Measurements from ENCODE around the gene SLX9. TPM values are rescaled to one million over a fixed set of nuclear protein-coding genes. Genes with fewer than 3 reads are reported as not detected.
"Not testable (repeated sequence)": the region's sequence is repeated elsewhere in the genome, so short reads cannot be mapped to it uniquely, and the experiment has no call there.

Gene SLX9
- total RNA-seq, 2 donors from 2014 or later: 43.5 to 83.6 TPM

- Mint-ChIP-seq H3K27ac (peak overlapping the region; percentile 88 to 90), H3K36me3 (no peaks in the 10 kb centered on the region), H3K4me1 (ENCODE audit: low read depth in 2 of 2) (peaks cover 80 to 84% of the 10 kb centered on the region in 2 donors), H3K4me3 (peak overlapping the region; percentile 86), H3K9me3 (no peaks in the 10 kb centered on the region), H3K27me3 (no peaks in the 10 kb centered on the region)
- ATAC-seq: peak; percentile 17 to 29
- DNase-seq (ENCODE audit: low spot score): no peak
Observed at GRCh38 chr21:44926331-44927101, 13.3 kb upstream of the SLX9 start.

GRCh38 chr21:44927259-44927586 lies 12.6 kb upstream of the SLX9 start:
- Mint-ChIP-seq H3K27ac (peak overlapping the region; percentile 88 to 90), H3K27me3 (no peaks in the 10 kb centered on the region), H3K9me3 (no peaks in the 10 kb centered on the region), H3K4me3 (peak overlapping the region; percentile 86), H3K36me3 (no peaks in the 10 kb centered on the region), H3K4me1 (ENCODE audit: low read depth in 2 of 2) (peaks cover 78 to 80% of the 10 kb centered on the region in 2 donors)
- DNase-seq (ENCODE audit: low spot score) (no peak), ATAC-seq (no peak)

- Mint-ChIP-seq H3K9me3 (no peaks in the 10 kb centered on the region), H3K27ac (peak overlapping the region; percentile 88 to 90), H3K4me3 (peak overlapping the region; percentile 86), H3K4me1 (ENCODE audit: low read depth in 2 of 2) (peaks cover 76 to 79% of the 10 kb centered on the region in 2 donors), H3K36me3 (no peaks in the 10 kb centered on the region), H3K27me3 (no peaks in the 10 kb centered on the region)
- peak; percentile 88 for DNase-seq (ENCODE audit: low spot score)
- ATAC-seq: peak; percentile 73 to 77
Observed at GRCh38 chr21:44927587-44928461, 12.0 kb upstream of the SLX9 start.

- H3K4me1 Mint-ChIP-seq (ENCODE audit: low read depth in 2 of 2): peaks cover 69 to 74% of the 10 kb centered on the region in 2 donors
- not testable (repeated sequence) for ATAC-seq; H3K36me3 Mint-ChIP-seq; DNase-seq (ENCODE audit: low spot score); H3K27me3 Mint-ChIP-seq; H3K9me3 Mint-ChIP-seq
- peak overlapping the region; percentile 86 for H3K4me3 Mint-ChIP-seq
- H3K27ac Mint-ChIP-seq: peak overlapping the region; percentile 88 to 90
Observed at GRCh38 chr21:44928500-44929241, 11.2 kb upstream of the SLX9 start.

GRCh38 chr21:44929242-44929798 lies 10.5 kb upstream of the SLX9 start:
- DNase-seq (ENCODE audit: low spot score) (no peak), ATAC-seq (no peak)
- Mint-ChIP-seq H3K4me1 (ENCODE audit: low read depth in 2 of 2) (peaks cover 62 to 67% of the 10 kb centered on the region in 2 donors), H3K4me3 (peak overlapping the region; percentile 86), H3K27me3 (no peaks in the 10 kb centered on the region), H3K36me3 (no peaks in the 10 kb centered on the region), H3K9me3 (no peaks in the 10 kb centered on the region), H3K27ac (peak overlapping the region; percentile 69 to 90)

GRCh38 chr21:44929799-44930542 lies 9.9 kb upstream of the SLX9 start:
- Mint-ChIP-seq H3K9me3 (no peaks in the 10 kb centered on the region), H3K27ac (peak overlapping the region; percentile 69 to 90), H3K36me3 (no peaks in the 10 kb centered on the region), H3K4me3 (peak overlapping the region; percentile 86), H3K27me3 (no peaks in the 10 kb centered on the region), H3K4me1 (ENCODE audit: low read depth in 2 of 2) (peaks cover 56 to 61% of the 10 kb centered on the region in 2 donors)
- DNase-seq (ENCODE audit: low spot score) (no peak), ATAC-seq (no peak)

- Mint-ChIP-seq H3K9me3 (no peaks in the 10 kb centered on the region), H3K27me3 (no peaks in the 10 kb centered on the region), H3K27ac (peak overlapping the region; percentile 69 to 90), H3K4me1 (ENCODE audit: low read depth in 2 of 2) (peaks cover 50 to 55% of the 10 kb centered on the region in 2 donors), H3K36me3 (no peaks in the 10 kb centered on the region), H3K4me3 (peak overlapping the region; percentile 86)
- peak; percentile 80 for DNase-seq (ENCODE audit: low spot score)
- peak; percentile 34 to 36 for ATAC-seq
Observed at GRCh38 chr21:44930543-44930981, 9.3 kb upstream of the SLX9 start.

GRCh38 chr21:44931137-44931500 lies 8.7 kb upstream of the SLX9 start:
- Mint-ChIP-seq H3K4me1 (ENCODE audit: low read depth in 2 of 2) (peaks cover 46 to 53% of the 10 kb centered on the region in 2 donors), H3K9me3 (no peaks in the 10 kb centered on the region), H3K27me3 (no peaks in the 10 kb centered on the region), H3K4me3 (peak overlapping the region; percentile 86), H3K27ac (peak overlapping the region; percentile 69 to 90), H3K36me3 (no peaks in the 10 kb centered on the region)
- DNase-seq (ENCODE audit: low spot score): peak; percentile 81
- peak; percentile 12 to 67 for ATAC-seq

- no peaks in the 10 kb centered on the region for H3K36me3 Mint-ChIP-seq
- no peak for ATAC-seq
- no peaks in the 10 kb centered on the region for H3K9me3 Mint-ChIP-seq
- peak overlapping the region; percentile 69 to 90 for H3K27ac Mint-ChIP-seq
- DNase-seq (ENCODE audit: low spot score): no peak
- no peaks in the 10 kb centered on the region for H3K27me3 Mint-ChIP-seq
- H3K4me1 Mint-ChIP-seq (ENCODE audit: low read depth in 2 of 2): peaks cover 40 to 46% of the 10 kb centered on the region in 2 donors
- peak overlapping the region; percentile 86 for H3K4me3 Mint-ChIP-seq
Observed at GRCh38 chr21:44931501-44932407, 8.1 kb upstream of the SLX9 start.

- peak; percentile 79 for DNase-seq (ENCODE audit: low spot score)
- Mint-ChIP-seq H3K36me3 (no peaks in the 10 kb centered on the region), H3K9me3 (no peaks in the 10 kb centered on the region), H3K27me3 (no peaks in the 10 kb centered on the region), H3K27ac (no peak overlapping the region), H3K4me1 (ENCODE audit: low read depth in 2 of 2) (peaks cover 32 to 38% of the 10 kb centered on the region in 2 donors), H3K4me3 (no peak overlapping the region)
- peak; percentile 49 to 77 for ATAC-seq
Observed at GRCh38 chr21:44932408-44933181, 7.2 kb upstream of the SLX9 start.

- DNase-seq (ENCODE audit: low spot score) (no peak), ATAC-seq (no peak)
- Mint-ChIP-seq H3K9me3 (no peaks in the 10 kb centered on the region), H3K4me3 (no peak overlapping the region), H3K27me3 (no peaks in the 10 kb centered on the region), H3K27ac (no peak overlapping the region), H3K4me1 (ENCODE audit: low read depth in 2 of 2) (peaks cover 30 to 31% of the 10 kb centered on the region in 2 donors), H3K36me3 (no peaks in the 10 kb centered on the region)
Observed at GRCh38 chr21:44933199-44933917, 6.5 kb upstream of the SLX9 start.
